GM23338 (cell line): Measurements from ENCODE around the gene ALX3.

ENCODE experiments used
- POLR2AphosphoS5 ChIP-seq: IDR thresholded peaks from 2 replicates; pipeline ENCODE4 v1.6.1; 2016; ENCODE audit warnings: antibody characterized with exemption, low read depth
- TF ChIP-seq, protein P1 (sequence below), 2 experiments: fragments of 200-600 bp in 1 of 2; sonication (generic) in 1 of 2; conservative IDR thresholded peaks; 2 replicates each; pipeline versions ENCODE4 v1.5.1 to v1.6.1; 2016 to 2017; ENCODE audit warnings: antibody characterized with exemption in 2 of 2, low read depth in 2 of 2, mild to moderate bottlenecking in 2 of 2, moderate library complexity in 1 of 2

DNA sequence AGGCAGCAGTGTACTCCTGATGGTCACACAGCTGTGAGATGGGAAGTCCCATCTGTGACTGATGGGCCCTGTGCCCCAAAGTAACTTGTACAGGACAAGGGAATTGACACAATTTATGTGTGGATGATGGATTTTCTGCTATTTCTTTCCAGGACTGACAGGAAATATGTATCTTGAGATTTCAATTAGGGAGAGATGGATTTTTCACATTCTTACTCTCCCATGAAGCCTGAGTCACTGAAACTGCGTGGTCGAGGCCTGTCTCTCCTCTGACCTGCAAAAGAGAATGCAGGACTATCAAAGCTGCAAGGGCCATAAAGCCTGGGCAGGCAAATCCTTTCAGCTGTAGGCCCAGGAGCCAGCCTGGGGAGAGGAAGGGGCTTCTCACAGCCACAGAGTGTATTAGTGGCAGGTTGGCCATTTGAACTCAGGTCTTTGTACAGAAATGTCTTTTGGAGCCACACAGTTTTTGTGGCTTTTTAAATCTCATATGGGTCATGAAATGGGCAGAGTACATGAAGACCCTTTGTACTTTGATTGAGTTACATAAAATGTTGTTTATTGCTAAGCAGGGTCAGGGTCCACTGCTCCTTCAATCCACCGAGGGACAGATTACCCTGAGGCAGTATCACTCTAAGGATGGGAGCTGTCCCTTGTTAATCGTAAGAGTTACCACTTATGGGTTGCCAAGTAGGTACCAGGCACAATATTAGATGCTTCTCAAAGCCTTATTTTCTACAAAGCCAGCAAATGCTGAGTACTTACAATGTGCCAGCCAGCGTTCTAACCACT, 14.8 kb downstream of the ALX3 start:
- TF ChIP-seq, protein P1, sequence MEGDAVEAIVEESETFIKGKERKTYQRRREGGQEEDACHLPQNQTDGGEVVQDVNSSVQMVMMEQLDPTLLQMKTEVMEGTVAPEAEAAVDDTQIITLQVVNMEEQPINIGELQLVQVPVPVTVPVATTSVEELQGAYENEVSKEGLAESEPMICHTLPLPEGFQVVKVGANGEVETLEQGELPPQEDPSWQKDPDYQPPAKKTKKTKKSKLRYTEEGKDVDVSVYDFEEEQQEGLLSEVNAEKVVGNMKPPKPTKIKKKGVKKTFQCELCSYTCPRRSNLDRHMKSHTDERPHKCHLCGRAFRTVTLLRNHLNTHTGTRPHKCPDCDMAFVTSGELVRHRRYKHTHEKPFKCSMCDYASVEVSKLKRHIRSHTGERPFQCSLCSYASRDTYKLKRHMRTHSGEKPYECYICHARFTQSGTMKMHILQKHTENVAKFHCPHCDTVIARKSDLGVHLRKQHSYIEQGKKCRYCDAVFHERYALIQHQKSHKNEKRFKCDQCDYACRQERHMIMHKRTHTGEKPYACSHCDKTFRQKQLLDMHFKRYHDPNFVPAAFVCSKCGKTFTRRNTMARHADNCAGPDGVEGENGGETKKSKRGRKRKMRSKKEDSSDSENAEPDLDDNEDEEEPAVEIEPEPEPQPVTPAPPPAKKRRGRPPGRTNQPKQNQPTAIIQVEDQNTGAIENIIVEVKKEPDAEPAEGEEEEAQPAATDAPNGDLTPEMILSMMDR (conservative IDR thresholded peaks at IDR 0.05; ENCODE audit: low read depth in 2 of 2) = no peak
- TF ChIP-seq POLR2AphosphoS5 = no peak
